NOMO-1 treated with DMSO at 0.1 percent for 48 hours (cell line): ENCODE results near the gene ZMYND12.

Experiments
- DNase-seq: peaks from one replicate; lab custom pipeline; 2025; ENCODE audit not compliant: unreplicated experiment; lab: John Stamatoyannopoulos, UW

Gene ZMYND12

DNA sequence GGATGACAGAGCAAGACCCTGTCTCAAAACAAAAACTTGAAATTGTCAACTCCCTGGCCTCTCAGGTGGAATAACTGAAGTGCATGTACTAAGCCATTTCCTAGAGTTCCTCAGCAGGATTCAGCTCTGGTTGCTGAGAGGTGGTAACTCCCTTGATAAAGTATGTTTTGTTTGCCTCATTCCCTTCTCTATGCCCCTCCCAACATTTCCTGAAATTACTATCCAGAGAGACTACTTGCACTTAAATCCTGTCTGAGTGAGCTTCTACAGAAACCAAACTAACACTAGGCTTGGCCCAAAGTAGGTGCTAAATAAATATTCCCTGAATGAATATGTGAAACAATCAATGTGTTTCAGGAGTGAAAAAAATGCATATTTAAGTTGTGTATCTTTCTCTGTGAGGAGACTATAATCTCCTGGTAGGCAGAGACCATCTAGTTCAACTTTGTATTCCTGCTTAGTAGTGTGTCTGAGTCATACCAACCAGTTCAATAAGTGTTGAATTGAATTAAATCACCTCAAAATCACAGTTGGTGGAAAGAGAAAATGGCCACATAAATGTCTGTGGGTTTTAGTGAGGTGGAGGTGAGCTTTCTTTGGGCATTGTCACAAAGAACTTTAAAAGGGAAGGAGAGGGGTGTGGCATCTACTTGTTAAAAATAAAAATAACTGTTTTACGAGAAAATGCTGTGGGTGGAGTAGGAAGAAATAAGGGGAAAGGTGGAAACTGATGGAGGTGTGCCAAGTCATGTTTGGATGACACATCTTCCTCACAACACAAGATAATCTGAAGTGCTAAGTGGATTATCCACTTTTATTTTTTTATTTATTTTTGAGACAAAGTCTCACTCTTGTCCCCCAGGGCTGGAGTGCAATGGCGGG, 62.6 kb downstream of the ZMYND12 start:
- no peak for DNase-seq

DNA sequence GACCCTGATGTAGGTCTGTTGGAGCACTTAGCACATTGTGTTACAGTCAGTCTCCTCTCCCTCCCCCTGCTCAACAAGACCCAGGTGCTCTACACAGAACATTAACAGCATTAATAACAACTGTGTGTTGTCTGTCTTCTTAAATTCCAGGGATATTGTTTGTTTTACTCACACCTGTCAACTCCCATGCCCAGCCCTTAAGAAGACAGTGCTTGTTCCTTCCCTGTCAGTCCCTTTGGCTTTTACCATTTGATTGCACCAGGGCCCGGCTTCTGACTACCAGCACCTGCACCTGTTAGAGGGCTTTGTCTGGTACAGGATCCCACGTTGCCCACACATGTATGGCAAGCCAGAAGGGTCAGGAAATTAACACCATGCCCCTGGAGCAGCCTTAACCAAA, 63.6 kb downstream of the ZMYND12 start:
- no peak for DNase-seq

DNA sequence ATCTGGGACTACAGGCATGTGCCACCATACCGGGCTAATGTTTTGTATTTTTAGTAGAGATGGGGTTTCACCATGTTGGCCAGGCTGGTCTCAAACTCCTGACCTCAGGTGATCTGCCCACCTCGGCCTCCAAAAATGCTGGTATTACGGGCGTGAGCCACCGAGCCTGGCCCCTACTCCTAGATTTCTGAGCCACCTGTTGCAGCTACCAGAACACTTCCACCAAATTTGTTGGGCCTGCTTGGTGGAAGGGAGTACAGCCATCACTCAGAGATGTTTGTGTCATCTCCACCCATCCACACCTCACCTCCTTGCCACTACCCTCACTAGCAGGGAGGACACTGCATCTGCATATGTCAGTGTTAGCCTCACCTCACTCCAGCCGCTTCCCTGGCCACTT, 69.8 kb downstream of the ZMYND12 start:
- DNase-seq: no peak

DNA sequence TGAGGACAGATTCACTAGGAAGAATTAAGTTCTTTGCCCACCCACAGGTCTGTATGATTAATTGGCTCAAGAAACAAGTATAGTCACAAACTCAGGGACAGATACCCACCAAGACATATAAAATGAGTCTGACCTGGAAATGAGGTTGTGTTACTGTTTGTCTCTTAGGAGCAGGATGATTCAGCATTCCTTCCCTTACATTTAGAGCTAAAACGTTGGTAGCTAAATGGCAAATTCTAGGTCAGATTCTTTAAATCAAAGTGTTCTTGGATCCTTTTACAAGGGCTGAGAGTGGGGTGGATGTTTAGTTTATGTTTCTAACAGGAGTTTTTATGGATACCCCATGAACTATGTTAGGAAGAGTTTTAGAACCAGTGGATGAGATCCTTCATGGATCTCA, 70.5 kb downstream of the ZMYND12 start:
- no peak for DNase-seq

DNA sequence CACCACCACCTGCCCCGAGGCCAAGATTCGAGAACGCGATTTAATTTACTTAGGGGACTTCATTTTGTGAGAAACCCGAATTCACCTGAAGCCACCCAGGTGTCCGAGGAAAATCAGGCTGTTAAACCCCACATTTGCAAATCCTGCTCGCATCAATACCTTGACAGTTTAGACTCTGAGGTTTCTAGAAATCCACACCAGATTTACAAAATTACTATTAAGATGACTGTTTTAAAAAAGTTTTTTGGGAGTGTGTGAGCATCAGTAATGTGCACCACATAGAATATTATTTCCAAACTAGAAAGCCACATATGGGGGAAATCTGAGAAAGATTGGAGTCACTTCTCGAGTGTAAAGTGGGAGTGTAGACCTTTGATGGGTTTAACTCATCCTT, 74.5 kb downstream of the ZMYND12 start:
- DNase-seq: no peak

DNA sequence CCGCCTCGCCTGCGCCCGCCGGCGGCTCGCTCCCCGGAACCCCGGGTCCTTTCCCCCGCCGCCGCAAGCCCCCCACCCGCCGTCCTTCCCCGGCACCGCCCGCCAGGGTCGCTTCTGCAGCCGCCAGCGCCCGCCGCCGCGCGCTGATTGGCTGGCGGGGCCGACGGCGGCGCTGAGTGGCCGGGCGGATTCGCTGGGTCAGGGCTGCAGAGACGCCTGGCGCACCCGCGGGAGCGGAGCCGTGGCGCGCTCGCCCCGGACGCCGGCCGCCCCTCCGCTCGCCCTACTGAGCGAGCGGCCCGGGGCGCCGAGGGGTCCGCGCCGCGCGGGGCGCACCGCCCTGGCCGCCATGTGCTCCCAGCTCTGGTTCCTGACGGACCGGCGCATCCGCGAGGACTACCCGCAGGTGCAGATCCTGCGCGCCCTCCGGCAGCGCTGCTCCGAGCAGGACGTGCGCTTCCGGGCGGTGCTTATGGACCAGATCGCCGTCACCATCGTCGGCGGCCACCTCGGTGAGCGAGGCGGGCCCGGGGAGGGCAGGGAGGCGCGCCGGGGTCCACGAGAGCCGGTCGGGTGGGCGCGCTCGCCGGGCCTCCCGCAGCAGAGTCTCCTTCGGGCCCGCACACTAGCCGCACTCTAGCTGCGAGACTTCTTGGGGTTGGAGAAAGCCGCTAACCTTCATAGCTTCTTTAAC, 75.1 kb downstream of the ZMYND12 start, which contains the start of gene RIMKLA:
TSS of gene RIMKLA (plus strand) at position 207 of the 694 bp plus-strand sequence. CDS start at position 350, 143 bp downstream.
- peak; percentile 49 for DNase-seq
